ENCODE results near the gene MGST1.

The MGST1 gene

GRCh38 chr12:16347391-16348298 lies at the start of gene MGST1:
MGST1 (plus strand) TSS chr12:16347645; CDS start chr12:16354253, 6,608 bp downstream.
- intact Hi-C loops (cut with DNase I) = no loop called here
- DNase-seq = peak in 8 of 10 donors; percentile 19 to 88 (median 38)

DNA sequence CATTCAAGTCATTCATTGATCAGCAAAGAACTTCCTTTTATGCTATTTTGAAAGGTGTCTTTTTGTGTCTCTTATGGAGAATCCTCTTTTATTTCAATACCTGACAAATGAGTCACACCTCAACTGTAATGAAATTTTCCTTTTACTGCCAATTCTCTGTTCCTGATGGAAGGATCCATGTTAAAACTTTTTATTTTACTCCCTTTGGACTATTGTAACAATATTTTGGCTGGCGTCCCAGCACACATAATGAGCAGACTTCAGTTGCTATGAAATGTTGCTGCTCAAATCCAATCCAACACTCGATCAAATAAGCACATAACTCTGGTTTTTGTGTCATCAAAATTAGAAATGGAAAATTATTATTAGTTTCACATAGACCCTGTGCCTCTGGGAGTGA lies 48.0 kb upstream of the MGST1 start:
- DNase-seq = no peak
- intact Hi-C loops (cut with DNase I) = no loop called here

- intact Hi-C loops (cut with DNase I) = no loop called here
- DNase-seq = no peak
Observed at GRCh38 chr12:16300122-16300521, 47.3 kb upstream of the MGST1 start.

GRCh38 chr12:16300736-16301135 lies 46.7 kb upstream of the MGST1 start:
- peak in 1 of 10 donors; percentile 52 for DNase-seq

DNA sequence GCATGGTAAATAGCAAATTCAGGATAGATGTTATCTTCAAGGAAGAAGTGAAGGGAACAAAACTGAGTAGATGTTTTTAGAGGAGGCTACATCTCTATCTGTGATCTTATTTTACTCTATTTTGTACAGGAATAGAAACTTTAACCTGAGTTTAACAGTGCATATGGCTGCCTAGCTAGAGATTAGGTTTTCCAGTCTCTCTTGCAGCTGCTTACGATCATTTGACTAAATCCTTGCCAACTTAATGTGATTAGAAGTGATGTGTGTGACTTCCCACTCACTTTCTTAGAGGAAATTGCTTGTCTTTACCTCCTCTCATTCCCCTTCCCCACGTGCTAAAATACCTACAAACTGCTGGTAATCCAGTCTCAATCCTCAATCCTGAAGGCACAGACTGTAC lies 43.5 kb upstream of the MGST1 start:
- intact Hi-C loops (cut with DNase I) = no loop called here
- no peak for DNase-seq

More at GRCh38 chr12:16300736-16301135, 46.7 kb upstream of the MGST1 start:
- intact Hi-C loops (cut with DNase I) = no loop called here

GRCh38 chr12:16307856-16308475 lies 39.5 kb upstream of the MGST1 start:
- intact Hi-C loops (cut with DNase I) = no loop called here
- no peak for DNase-seq

GRCh38 chr12:16310934-16311333 lies 36.5 kb upstream of the MGST1 start:
- intact Hi-C loops (cut with DNase I) = no loop called here

DNA sequence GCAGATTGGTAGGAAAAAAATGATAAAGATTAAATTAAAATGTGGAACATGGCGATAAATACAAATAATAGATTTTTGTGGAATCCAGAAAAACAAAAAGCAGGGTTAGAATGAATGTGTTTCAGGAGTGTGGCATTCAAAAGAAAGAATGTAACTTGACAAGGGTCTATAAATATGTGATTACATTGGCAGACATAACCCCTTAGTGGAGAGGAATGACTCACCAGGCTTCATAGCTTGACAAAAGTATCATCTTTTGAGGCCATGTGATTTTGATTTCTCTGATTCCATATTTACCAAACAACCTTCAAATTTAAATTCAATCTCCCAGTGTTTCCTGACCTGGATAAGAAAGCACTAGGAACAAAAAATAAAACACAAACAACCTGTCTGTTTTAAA lies 24.4 kb upstream of the MGST1 start:
- DNase-seq = no peak
- intact Hi-C loops (cut with DNase I) = no loop called here

More at GRCh38 chr12:16310934-16311333, 36.5 kb upstream of the MGST1 start:
- DNase-seq = no peak

GRCh38 chr12:16323638-16324037 lies 23.8 kb upstream of the MGST1 start:
- intact Hi-C loops (cut with DNase I) = no loop called here
- DNase-seq = no peak

GRCh38 chr12:16324272-16324671 lies 23.2 kb upstream of the MGST1 start:
- intact Hi-C loops (cut with DNase I) = no loop called here
- no peak for DNase-seq

DNA sequence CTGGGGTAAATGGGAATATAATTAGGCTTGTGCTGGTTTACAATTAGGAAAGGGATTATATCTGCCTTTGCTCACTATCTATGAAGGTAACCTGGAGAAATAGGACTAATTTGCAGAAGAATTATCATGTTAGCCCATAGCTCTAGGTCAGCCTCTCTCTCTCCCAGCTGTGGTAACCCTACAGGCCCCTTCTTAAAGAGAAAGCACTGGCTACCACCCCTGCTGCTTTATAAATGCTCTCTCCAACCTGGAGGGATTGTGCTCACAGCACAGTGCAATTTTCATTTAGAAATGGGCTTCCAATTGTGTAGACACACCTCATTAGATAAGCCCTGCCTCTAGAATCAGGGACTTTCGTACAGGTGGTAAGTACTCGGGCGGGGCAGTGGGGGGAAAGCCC lies 22.7 kb upstream of the MGST1 start:
- intact Hi-C loops (cut with DNase I) = no loop called here
- no peak for DNase-seq

- intact Hi-C loops (cut with DNase I) = no loop called here
Observed at GRCh38 chr12:16325426-16325825, 22.0 kb upstream of the MGST1 start.

DNA sequence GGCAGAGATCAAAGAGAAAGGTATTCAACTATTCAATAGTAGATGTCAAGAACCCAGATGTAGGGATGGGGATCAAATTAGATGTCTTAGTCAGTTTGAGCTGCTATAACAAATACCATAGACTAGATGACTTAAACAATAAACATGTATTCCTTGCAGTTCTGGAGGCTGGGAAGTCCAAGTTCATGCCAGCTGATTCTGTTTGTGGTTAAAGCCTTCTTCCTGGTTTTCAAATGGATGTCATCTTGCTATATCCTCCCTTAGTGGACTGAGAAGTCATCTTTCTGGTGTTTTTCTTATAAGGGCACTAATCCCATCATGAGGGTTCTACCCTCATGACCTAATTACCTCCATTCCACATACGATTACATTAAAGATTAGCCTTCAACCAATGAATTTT lies 19.5 kb upstream of the MGST1 start:
- intact Hi-C loops (cut with DNase I) = no loop called here
- no peak for DNase-seq

More at GRCh38 chr12:16325426-16325825, 22.0 kb upstream of the MGST1 start:
- DNase-seq = no peak

DNA sequence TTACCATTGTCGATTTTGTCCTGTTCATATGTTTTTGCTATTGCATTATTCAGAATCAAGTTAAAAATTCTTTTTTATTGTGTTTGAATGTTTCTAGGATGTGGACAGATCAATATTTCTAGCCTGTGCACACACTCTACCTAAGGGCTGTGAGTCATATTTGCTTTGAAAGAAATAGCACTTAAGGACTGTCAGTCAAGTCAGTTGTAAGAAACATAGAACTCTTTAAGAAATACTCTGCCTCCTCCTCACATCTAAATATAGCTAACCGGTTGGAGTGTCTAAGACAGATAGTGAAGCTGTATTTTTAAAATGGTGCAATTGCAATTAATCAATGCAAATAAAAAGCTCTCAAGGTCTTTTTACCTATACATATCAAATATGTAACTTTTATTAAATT lies 17.9 kb upstream of the MGST1 start:
- intact Hi-C loops (cut with DNase I) = no loop called here
- DNase-seq = no peak

DNA sequence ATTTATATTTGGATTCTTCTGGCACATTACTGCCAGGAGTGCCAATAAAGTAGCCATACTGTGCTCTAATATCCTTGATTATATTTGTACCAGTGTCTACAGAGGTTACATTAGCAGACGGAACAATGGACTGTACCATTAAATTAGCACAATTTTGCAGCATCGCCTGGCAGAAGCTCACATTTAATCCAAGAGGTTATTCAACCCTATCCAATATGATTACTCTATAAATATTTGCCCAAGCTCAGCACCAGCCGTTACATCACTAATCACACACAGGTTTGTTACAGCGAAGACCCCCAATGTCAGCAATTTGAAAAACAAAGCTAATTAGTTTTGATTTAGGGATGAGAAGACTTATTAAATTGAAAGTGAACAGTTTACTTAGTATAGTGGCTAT lies 16.9 kb upstream of the MGST1 start:
- intact Hi-C loops (cut with DNase I) = no loop called here
- no peak for DNase-seq

- intact Hi-C loops (cut with DNase I) = no loop called here
- DNase-seq = no peak
Observed at GRCh38 chr12:16331998-16332397, 15.4 kb upstream of the MGST1 start.

GRCh38 chr12:16335838-16336237 lies 11.6 kb upstream of the MGST1 start:
- no peak for DNase-seq
- intact Hi-C loops (cut with DNase I) = no loop called here

- intact Hi-C loops (cut with DNase I) = no loop called here
- DNase-seq = no peak
Observed at GRCh38 chr12:16344269-16344668, 3.2 kb upstream of the MGST1 start.

- intact Hi-C loops (cut with DNase I) = no loop called here
- DNase-seq = no peak
Observed at GRCh38 chr12:16345105-16345504, 2.3 kb upstream of the MGST1 start.

DNA sequence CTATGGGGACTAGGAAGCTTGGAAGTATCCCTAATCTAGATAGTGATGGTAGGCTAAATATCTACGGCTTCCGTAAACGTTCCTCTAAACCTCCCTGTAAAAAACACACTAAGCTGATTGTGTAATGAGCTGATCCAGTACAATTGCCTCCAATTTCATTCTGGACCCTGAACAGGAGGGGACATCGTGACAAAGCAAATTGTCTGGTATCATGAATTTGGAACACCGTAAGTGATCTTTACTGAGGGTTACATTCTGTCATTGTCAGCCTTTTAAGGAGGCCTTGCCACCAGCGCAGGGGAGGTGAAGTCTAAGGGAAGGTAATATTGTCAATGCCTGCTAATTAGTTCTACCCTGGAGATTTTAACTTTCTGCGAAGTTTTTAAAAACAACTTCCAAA lies 487 bp upstream of the MGST1 start:
- no peak for DNase-seq
- intact Hi-C loops (cut with DNase I) = no loop called here

DNA sequence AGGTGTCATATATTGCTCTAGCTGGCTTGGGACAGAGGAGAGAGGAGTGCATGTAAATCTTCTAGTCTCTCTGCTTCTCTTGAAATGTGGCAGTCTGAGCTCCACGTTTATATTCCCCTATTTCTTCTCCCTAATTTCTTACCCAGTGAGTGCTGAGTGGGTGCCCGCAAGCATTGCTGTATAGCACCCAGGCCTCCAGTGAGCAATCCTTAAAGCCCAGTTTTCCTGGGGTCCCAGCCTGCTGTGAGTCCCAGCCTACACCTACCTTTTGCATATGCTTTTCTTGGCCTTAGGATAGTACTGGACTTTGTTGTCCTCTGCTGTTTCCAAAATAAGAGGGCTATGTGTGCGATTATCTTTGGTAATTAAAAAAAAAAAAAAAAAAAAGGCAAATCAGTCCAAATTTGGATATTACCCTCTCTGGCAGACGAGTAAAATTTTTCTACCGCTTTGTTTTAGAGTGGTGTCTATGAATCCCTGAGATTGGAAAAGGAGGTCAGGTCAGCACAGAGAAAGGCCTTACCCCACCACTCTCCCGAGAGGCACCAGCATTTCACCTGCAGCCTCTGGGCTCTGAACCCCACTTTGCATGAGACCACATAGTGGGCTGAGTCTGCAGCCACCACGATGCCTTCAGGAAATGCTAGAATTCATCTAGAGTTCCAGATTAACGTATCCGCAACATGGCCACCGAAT lies 1.1 kb downstream of the MGST1 start:
- intact Hi-C loops (cut with DNase I) = no loop called here
- DNase-seq = no peak
